Measurements from ENCODE around the gene CNDP1.

The CNDP1 gene

DNA sequence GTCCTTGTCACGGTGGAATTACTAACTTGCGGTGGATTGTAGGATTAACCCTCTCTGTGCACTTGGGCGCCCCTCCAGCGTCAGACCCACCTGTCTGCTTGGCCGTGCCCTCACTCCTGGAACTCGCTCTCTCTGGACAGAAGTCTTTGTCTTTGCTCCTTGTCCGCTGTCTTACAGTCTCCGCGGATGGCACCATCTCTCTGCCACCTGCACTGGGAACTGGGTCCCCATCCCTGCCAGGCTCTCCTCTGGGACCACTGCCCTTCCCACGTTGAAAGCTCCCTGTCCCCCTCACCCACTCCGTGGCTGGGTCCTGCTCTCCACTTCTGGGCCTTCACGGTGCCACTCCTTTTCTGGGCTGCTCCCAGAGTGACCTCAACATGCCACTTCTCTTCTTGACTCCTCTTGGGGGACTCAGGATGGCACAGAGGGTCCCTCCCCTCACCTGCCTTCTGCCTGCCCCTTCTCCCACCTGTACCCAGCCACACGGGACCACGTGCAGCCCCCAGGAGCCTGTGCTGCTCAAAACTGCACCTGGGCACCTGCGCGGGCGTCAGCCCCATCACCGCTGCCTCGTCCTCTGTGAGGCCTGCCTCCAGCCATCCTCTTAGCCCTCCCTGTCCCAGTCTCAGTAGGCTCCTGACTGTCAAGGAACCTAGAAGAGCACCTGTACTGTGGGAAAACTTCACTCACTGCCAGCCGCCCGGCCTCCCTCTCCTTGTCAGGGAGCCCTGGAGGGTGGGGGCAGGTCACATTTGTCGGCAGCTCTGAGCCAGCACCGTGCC is 27.0 kb upstream of the CNDP1 start:
- DNase-seq = no peak

DNA sequence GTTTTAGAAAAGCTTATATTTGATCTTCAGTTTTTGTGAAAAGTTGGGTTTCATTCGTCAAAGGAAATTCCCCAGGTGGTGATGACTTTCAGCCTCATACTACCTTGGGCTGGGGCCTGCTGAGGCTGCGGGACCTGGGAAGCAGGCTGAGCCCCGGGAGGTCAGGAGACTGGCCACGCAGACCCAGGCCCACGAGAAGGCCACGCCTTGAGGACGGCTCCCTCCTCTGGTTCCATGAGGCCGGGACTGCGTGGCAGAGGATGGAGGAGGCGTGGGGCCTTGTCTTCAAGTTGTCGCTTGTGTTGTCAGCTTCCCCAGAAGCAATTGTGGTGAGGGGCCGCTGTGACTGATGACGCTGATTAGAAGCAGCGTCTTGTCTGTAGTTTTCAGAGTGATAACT is 26.4 kb upstream of the CNDP1 start:
- DNase-seq = no peak

DNA sequence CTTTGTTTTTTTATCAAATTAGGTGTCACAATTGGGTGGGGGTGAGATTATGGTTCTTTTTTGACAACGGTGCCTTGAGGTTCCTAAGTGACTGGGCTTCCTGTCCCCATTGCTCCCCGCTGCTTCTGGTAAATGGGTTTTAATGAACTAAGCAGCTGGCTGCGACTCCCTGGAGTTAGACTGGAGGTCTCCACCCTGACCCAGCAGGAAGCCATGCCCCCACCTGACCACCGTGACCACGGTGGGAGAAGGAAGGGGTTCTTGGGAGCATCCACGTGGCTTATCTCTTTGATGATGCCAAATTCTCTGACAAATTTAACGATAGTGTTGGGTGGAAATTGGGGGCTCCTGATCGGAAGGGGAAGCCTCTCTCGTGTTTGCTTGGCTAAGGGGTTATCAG is 25.9 kb upstream of the CNDP1 start:
- no peak for DNase-seq

DNA sequence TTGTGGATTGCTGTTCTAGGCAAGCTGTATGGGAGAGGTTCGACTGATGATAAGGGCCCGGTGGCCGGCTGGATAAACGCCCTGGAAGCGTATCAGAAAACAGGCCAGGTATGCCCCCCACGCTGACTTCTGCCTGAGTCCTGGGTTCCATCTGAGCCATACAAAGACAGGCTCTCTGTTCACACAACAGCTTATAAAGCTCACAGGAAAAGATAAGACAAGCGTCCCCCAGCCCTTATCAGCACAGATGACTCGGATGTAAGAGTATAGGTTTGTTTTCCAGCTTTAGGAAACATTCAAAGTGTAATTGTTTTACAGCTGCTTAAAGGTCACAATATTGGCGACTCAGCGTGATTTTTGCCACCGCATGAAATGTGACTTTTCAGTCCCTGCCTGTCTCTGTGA is 25.5 kb upstream of the CNDP1 start:
- no peak for DNase-seq

DNA sequence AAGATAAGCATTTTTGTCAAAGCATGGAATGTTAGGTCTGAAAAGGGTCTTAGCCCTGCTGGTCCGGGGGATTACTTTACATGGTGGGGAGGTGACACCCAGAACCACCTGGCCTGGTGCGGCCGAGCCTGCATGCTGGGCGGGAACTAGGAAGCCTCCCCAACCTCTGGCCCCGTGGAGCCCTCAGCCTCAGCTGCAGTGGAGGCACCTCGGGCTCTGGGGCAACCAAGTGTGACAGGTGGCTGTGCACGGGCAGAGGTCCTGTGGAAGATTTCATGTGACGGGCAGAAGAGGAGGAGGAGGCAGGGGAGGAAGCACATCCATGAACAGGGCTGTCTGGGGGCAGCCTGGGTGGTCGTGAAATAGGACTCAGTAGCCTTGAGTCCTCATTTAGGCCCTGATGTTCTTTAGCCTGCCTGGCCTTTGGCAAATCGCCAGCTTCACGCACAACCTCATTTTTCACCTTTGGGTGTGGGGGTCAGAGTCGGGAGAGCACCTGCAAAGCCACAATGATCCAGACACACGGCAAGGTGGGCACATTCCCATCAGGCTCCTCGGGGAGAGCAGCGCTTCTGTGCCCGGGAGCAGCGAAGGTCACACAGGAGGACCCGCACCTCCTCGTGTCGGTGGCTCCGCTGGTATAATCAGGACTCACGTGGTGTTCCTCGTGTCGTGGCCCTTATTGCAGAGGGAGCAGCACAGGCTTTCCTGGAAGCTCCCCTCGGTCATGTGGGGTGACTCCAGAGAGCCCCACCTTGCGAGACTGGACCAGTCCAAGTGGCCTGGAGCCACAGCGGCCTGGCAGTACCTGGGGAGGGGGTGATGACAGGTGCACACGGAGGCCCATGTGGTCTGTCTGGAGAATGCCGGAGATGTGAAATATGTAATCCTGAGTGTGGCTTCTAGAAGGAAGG is 24.2 kb upstream of the CNDP1 start:
- DNase-seq = no peak

DNA sequence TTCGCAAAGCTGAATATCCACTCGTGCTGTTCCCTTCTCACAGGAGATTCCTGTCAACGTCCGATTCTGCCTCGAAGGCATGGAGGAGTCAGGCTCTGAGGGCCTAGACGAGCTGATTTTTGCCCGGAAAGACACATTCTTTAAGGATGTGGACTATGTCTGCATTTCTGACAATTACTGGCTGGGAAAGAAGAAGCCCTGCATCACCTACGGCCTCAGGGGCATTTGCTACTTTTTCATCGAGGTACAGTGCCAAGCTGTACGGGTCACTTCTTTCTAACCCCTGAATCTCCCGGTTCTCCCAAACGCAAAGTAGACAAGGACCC is 23.6 kb upstream of the CNDP1 start:
- no peak for DNase-seq

DNA sequence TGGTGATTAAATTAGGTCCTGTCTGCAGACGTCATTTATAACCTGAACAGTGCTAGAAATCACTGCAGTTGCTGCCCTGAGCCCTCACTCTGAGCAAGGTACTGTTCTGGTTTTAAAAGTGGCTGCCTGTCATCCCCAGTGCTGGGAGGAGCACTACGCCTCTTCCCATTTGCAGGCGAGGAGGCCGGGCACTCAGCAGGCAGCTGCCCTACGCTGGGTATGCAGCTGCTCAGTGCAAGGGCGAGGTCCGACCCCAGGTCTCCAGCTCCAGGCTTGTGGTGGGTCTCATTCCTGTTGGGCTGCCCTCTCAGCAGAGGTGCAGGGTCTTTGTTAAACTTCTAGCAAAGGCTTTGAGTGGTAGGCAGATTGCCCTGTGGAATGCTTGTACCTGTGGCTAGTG is 22.5 kb upstream of the CNDP1 start:
- no peak for DNase-seq

DNA sequence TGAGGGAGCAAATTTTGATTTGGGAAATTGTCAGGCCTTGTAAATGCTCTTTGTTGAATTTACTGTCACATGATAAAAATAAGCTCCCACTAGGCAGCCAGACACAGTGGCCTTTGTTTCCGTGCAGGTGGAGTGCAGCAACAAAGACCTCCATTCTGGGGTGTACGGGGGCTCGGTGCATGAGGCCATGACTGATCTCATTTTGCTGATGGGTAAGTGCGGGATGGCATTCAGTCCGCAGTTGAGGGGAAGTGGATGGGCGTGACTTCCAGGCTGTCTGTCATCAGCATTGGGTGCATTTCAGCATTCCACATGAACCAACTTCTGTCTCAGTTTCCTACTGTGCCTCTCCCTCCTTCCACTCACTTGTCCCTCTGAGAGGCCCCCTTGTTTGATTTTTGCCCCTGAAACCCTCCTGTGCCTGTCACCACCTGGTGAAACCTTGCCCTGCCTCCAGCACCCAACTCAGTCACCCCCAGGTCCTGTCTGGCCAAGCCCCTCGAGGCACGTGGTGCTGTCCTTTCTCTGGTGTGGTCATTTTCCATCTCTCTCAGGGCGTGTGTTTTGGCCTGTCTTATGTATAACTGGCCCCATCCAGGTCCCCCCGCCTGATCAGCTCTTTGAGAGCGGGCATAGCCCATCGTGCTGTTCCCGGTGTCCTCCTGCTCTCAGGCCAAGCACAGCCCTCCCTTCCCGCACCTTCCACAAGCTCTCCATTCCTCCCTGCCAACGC is 21.8 kb upstream of the CNDP1 start:
- no peak for DNase-seq

DNA sequence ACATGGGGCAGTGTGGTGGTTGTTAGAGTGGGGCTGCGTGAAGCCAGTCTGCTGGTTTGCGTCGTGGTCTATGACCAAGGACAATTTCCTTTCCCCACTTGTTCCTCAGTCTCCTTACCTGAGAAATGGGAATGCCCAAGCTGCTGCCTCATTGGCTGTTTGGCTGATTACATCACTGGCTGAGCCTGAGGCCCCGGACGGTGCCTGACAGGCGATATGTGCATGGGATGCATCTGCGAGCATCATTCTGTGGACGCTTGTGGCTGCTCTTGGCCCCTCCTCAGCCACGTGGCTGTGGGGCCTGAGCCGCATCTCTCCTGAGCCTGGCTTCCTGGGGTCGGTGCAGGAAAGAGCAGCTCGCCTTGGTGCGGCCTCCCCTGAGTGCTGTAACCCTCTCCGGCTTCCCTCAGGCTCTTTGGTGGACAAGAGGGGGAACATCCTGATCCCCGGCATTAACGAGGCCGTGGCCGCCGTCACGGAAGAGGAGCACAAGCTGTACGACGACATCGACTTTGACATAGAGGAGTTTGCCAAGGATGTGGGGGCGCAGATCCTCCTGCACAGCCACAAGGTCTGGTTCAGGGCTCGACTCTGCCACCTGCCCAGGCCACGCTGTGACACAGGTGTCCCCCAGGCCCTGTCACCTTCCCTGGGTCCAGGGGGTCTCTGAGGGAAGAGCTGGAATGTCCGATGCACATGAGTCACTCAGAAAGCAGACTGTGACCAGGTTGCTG is 21.0 kb upstream of the CNDP1 start:
- no peak for DNase-seq

DNA sequence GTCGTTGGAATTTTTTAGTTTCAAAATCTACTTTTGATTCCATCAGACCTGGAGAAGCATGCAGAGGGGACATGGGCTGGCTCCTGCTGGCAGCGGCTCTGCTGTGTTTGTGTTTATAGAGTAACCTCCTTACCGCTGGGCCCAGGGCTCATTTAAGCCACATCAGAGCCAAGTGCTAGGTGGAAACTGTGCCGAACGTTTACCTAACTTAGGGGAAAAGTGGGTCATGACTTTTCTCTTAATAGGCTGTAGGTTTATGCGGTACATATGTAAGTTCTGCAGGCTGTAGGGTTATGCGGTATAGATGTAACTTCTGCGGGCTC is 20.5 kb upstream of the CNDP1 start:
- no peak for DNase-seq

DNA sequence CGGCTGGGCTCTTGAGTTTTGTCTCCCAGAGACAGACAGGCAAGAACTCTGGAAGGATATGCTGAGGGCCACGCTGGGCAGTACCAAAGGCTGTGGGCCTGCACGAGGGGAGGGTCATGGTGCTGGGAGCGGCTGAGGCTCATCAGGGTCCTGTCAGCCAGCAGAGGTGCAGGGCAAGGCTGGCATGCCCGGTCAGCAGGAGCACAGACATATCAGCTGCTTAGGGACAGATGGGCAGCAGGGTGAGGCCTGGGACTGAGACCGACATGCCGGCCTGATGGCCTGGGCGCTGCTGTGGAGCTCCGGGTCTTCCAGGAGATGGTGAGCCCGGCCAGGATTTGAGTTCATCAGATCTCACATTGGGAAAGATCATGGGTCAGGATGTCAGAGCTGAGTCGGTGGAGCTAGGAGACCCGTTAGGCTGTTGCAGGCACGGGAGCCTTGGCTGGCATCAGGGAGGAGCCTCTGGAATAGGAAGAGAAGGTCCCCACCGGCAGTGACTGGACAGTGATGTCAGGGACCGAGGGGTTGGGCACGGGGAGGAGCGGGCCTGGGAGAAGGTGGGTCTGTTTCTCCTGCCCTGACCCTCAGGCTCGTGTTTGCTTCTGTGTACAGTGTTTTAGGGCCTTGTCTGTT is 19.3 kb upstream of the CNDP1 start:
- DNase-seq = no peak

DNA sequence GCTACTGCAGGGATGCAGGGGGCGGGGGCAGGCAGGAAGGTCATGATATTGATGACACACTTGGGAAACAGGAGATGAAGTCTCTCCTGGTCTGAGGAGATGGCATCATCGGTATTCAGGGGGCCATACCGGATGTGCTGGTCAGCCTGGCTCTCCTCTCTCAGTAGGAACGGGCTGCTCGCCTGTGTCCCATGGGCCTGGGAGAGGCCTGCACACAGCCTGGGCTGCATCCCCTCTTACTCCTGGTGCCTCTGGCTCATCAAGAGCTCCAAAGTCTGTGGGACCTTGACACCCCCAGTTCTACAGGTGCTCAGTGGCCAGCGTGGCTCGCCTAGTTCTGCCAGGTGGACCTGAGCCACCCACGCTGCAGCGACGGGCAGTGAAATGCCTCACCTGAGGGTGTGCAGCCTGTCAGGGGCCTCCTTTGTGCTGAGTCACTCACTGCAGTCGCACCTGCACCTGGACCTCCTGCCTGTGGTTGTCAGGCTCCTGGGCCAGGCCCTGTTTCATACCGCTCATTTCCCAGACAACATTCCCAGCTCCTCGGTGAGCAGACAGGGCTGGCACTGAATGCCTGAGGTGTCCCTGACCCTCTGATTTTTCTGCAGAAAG is 18.6 kb upstream of the CNDP1 start:
- no peak for DNase-seq

DNA sequence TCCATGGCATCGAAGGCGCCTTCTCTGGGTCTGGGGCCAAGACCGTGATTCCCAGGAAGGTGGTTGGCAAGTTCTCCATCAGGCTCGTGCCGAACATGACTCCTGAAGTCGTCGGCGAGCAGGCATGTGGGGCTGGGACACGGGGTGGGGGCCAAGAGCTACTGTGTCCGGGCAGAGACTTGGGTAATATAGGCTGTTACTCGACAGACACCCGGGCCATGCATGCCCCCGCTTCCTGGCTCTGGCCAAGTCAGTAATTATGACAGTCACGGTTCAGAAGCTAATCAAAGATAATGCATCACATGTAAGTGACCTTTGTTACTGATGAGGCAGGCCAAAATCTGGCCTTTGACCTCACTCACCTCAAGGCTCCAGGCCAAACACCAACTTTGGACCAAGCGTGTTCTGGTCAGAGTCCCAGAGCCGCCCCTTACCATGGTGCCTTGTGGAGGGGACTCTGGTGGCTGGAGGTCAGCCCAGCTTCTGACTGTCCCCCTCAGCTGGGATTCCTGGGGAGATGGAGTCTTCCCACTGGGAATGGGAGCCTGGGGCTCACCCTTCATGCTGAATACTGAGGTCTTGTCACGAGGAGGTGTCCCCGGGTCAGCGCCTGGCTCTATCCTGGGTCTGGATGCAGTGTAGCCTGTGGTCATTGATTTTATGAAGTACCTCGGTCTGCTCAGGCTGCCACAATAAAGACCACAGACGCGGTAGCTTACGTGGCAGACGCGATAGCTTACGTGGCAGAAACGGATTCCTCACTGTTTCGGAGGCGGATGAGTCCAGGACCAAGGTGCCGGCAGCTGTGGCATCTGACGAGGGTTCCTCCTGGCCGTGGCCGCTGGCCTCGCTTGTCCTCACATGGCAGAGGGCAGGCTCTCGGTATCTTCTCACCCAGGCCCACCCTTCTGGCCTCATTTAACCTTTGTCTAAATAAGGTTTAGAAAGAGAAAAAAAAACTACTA is 17.7 kb upstream of the CNDP1 start:
- DNase-seq = no peak

DNA sequence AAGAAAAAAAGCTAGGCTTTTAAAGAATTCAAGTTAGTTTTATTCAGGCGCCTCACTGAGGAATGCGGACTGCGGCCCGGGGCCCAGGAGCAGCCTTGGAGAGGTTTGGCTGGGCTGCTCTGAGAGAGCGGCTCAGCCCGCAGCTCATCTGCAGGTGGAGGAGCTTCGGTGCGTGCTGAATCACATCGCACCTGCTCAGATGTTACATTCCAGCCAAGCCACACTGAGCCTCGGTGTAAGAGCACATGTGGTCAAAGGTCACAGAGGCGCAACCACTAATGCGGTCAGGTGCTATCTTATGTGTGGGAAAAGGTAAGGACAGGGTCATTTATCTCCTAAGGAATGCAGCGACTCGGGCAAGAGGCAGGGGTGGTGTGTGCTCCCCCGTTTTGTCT is 17.1 kb upstream of the CNDP1 start:
- DNase-seq = no peak

DNA sequence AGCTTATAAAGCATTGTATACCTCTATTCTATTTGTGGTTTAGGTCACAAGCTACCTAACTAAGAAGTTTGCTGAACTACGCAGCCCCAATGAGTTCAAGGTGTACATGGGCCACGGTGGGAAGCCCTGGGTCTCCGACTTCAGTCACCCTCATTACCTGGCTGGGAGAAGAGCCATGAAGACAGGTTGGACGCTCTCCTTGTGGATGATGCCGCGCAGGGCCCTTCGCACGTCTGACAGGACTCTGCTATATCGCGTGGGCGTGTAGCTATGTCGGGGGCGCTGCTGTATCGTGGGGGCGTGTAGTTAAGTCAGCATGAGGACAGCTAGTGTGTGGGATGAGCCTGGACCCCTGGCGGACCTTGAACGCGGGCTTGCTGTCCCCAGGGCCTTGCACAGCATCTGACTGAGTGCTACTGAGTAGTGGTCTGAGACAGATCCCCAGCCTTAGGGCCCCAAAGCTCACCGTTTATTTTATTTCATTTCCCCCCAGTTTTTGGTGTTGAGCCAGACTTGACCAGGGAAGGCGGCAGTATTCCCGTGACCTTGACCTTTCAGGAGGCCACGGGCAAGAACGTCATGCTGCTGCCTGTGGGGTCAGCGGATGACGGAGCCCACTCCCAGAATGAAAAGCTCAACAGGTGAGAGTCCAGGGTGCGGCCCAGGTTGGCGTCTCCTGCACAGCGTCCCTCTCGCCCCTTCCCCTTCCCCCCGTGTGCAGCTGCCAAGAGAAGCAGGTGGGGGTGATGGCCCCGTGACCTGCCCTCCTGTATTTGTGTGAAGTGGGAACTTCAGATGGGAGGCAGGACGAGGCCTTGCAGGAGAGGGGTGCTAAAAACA is 15.6 kb upstream of the CNDP1 start:
- no peak for DNase-seq

DNA sequence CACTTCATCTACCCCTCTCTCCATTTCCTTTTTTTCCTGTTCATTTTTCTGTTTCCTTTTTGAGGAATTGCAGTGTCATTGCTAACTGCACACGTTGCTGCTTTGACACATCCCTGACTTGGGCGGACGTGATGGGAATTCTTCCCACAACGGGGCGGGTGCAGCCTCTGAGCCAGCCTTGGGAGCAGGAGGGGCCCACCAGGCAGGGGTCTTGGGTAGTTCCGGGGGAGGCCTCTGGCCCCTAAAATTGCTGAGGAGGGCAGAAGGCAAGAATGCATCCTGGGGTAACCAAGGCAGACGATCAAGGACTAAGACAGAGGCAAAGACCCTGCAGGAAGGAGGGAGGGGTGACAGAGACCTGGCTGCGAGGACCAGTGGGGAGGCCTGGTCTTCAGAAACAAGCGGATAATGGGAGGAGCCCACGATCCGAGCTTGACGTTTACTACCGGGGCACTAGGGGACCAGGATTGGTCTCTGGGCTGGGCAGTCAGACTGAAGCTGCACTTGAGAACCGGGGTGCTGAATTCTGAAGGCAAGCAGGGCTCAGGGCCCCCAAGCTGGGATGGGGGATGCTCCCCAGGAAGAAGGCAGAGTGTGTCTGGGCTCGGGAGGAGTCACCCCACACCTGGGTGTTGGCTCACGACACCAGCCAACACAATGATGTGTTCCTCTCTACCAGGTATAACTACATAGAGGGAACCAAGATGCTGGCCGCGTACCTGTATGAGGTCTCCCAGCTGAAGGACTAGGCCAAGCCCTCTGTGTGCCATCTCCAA is 14.8 kb upstream of the CNDP1 start:
- no peak for DNase-seq

DNA sequence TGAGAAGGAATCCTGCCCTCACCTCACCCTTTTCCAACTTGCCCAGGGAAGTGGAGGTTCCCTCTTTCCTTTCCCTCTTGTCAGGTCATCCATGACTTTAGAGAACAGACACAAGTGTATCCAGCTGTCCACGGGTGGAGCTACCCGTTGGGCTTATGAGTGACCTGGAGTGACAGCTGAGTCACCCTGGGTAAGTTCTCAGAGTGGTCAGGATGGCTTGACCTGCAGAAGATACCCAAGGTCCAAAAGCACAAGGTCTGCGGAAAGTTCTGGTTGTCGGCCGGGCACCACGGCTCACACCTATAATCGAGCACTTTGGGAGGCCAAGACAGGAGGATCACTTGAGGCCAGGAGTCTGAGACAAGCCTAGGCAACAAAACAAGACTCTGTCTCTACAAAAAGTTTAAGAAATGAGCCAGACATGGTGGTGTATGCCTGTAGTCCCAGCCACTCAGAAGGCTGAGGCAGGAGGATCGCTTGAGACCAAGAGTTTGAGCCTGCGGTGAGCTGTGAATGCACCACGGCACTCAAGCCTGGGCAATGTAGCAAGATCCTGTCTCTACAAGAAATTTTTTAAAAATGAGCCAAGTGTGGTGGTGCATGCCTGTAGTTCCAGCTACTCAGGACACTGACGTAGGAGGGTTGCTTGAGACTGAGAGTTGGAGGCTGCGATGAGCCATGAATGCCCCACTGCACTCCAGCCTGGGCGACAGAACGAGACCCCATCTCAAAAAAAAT is 14.0 kb upstream of the CNDP1 start:
- no peak for DNase-seq

DNA sequence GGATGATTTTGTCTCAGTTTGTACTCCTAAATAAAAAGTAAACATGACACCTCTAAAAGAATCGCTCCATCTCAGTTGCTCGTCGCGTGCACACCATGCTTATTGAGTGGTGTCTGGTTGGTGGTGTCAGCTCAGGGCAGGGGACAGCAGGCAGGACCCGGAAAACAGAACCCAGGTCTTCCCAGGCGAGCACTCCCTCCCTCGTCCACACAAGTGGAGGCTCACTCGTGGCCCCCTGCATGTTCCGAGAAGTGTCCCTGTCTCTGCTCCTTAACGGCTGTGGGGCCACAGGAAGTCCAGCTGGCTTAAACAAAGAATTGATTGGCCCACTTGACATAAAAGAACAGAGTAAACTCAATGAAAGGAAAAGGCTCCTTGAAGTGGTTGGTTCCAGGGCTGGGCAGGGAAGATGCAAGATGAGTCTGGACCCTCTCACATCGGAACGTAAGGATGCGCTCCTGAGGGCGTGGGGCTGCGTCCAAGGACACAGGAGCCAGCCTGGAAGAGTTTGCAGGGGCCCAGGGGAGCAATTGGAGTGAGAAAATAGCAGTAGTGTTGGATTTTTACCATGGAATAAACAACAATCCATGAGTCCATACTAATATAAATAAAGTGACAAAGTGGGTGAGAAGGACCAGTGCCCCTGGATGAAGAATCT is 13.1 kb upstream of the CNDP1 start:
- no peak for DNase-seq

Data from NCI-H748 treated with DMSO at 0.1 percent for 48 hours (cell line).